AG09319 (cell line): ENCODE measurements around the gene CEPT1.
"Not testable (repeated sequence)": the region's sequence is repeated elsewhere in the genome, so short reads cannot be mapped to it uniquely, and the experiment has no call there.

ENCODE experiments used
- DNase-seq: peaks from one replicate; pipeline ENCODE4 v3.0.0-alpha.2; 2010; ENCODE audit warnings: low read depth; ENCODE audit errors: extremely low read depth
- TF ChIP-seq, protein P1 (sequence below): IDR thresholded peaks from 2 replicates; pipeline ENCODE4 v1.5.1; 2011; ENCODE audit warnings: low read depth, mild to moderate bottlenecking, inconsistent platforms, low read length, moderate library complexity

The CEPT1 gene

DNA sequence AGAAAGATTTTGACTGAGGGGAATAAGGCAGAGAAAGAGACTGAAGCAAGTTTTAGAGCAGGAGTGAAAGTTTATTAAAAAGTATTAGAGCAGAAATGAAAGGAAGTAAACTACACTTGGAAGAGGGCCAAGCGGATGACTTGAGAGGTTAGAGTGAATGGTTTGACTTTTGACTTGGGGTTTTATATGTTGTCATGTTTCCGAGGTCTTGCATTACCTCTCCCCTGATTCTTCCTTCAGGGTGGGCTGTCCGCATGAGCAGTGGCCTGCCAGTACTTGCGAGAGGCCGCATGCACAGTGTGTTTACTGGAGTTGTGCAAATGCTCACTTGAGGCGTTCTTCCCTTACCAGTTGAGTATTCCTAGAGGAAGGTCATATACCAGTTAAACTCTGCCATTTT is 73.4 kb downstream of the CEPT1 start:
- TF ChIP-seq, protein P1, sequence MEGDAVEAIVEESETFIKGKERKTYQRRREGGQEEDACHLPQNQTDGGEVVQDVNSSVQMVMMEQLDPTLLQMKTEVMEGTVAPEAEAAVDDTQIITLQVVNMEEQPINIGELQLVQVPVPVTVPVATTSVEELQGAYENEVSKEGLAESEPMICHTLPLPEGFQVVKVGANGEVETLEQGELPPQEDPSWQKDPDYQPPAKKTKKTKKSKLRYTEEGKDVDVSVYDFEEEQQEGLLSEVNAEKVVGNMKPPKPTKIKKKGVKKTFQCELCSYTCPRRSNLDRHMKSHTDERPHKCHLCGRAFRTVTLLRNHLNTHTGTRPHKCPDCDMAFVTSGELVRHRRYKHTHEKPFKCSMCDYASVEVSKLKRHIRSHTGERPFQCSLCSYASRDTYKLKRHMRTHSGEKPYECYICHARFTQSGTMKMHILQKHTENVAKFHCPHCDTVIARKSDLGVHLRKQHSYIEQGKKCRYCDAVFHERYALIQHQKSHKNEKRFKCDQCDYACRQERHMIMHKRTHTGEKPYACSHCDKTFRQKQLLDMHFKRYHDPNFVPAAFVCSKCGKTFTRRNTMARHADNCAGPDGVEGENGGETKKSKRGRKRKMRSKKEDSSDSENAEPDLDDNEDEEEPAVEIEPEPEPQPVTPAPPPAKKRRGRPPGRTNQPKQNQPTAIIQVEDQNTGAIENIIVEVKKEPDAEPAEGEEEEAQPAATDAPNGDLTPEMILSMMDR: no peak
- DNase-seq: no peak

DNA sequence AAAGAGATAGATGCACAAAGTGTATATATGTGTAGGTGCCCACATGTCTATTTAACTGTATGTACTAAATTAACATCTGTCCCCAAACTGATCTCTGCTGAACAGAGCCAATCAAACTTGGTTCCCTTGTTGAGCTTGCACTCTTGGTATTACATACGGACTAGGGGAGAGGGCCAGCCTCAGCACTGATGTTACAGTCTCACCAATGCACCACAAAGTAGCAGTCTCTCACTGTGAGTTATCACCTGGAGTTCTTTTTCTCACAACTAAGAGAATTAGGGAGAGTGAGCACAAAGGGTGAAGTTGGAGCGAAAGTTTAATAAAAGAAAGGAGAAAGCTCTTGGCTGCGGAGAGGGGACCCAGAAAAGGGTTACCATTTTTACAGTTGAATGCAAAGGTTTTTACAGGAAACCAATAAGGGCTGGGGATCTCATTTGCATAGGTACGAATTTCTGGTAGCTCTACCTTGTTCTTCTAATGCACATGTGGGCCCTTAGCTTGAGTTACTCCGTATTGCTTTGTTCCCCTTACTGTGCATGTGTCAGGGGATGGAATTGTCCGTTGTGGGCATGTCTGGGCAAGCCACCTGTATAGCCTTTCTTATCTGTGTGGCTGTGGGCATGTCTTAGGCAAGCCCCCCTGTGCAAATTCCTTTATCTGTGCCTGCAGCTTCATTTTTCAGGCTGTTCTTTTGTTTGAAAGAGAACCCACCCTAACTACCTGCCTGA is 74.2 kb downstream of the CEPT1 start:
- TF ChIP-seq, protein P1: no peak
- DNase-seq: no peak

DNA sequence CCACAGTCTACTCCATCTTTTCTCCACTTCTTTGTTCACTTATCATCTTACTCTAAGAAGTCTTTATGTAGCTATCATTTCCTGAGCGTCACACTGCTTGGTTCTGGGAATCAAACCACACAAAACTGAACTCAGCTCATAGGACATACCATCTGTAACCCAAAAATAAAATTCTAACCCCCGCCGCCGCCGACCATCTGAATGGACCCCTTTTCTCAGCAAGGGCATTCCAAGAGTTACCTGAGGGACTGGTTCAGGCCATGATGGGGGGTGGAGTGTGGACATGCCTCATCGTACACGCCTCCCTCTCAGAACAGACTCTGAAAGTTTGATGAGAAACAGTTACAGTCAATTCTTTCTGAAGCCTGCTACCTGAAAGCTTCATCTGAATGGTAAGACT is 74.9 kb downstream of the CEPT1 start:
- DNase-seq: no peak
- TF ChIP-seq, protein P1: no peak

DNA sequence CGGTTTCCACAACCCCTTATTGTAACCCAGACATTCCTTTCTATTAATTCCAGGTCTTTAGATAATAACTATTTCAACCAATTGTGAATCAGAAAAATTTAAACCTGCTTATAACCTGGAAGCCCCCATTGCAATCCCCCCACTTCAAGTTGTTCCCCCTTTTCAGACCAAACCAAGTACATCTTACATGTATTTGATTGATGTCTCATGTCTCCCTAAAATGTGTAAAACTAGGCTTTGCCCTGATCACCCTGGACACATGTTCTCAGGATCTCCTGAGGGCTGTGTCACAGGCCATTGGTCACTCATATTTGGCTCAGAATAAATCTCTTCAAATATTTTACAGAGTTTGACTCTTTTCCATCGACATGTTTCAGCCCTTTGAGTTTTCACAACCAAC is 75.3 kb downstream of the CEPT1 start:
- not testable (repeated sequence) for DNase-seq

DNA sequence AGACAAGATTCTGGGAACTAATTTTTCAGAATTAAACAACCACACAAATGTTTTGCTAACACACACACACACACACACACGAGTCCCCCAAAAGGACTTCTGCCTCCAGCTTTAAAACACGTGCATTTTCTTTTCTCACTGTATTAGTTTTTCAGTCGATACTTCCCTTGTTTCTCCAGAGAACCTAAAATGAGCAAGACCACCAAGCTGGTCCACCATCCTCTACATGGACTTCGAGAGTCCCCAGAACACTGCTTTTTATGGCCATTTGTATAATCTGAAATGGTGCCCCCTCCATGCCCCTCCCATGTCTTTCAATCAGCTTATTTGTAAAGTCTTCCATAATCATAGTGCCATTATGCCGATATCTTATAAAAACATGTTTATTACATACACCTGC is 76.7 kb downstream of the CEPT1 start:
- no peak for DNase-seq
- TF ChIP-seq, protein P1: no peak

DNA sequence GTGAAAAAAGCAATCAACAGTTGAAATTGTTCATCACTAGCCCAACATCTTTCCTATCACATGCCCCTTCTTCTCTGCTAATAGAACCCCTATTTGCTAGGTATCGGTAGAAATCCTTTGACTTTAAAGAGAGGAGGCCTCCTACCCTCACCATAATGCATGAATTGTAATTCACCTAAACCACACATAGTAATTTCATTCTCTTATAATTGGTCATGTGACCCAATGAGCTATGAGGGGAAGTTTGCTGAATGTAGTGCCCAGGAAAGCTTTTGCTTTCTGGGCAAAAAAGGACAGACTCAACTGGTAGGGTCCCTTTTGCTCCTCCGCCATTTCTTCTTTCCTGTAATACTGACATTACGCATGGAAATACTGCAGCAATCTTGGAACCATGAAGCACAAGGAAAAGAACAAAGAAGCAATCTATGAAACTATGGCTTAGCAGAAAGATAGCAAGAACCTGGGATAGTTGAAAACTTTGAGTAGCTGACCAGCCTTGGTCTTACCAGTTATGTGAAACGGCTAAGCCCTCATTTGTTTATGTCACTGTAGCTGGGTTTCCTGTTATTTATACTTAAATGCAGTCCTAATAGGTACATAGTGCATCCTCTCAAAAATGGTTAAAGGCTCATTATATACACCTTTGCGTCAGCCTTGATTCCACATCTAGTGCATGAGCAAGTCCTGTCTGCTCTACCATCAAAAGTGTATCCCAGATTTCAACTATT is 77.3 kb downstream of the CEPT1 start:
- TF ChIP-seq, protein P1: no peak
- DNase-seq: no peak

DNA sequence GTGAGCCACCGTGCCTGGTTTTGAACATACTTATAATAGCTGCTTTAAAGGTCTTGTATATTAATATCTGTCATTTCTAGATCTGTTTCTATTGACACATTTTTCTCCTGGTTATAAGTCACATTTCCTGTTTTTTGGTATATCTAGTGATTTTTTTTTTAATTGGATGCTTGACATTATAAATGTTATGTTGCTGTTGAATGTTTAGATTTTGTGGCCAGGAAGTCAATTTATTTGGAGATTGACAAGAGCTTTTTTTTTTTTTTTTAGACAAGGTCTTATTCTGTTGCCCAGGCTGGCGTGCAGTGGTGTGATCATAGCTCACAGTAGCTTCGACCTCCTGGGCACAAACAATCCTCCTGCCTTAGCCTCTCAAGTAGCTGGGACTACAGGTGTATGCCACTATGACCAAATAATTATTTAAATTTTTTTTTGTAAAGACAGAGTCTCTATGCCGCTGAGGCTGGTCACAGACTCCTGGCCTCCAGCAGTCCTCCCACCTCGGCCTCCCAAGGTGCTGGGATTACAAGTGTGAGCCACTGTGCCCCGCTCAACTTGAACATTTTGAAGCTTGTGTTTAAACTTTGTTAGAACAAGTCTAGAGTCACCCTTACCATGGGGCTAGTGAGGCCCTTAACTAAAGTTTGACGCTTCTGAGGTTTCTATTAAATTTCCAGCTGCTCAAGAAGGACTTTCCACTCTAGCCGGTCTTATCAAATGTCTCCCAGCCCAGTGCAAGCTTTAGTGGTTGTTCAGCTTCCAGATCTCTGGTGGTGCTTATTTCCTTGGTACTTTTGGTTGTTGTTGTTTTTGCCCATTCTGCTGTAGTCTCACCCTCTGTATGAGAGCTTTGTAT is 78.9 kb downstream of the CEPT1 start:
- TF ChIP-seq, protein P1: no peak
- no peak for DNase-seq
